ENCODE results near the gene LGR6.

DNA sequence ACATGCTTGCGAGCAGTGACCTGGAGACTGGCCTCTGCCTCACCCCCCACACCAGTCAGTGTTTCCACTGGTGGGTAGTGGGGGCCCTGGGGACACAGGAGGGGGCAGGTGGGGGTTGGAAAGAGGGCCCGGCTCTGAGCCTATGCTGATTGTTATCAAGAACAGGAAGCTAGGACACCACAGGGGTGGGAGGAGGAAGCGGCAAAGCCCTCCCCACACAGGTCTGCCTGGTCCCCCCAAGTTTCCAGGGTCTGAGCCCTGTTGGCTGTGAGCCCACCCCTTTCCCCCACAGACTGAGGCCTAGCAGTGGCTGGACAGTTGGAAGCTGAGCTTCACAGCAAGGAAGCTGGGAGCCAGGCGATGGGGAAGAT is 31.6 kb upstream of the LGR6 start:
- TF ChIP-seq, protein P1, sequence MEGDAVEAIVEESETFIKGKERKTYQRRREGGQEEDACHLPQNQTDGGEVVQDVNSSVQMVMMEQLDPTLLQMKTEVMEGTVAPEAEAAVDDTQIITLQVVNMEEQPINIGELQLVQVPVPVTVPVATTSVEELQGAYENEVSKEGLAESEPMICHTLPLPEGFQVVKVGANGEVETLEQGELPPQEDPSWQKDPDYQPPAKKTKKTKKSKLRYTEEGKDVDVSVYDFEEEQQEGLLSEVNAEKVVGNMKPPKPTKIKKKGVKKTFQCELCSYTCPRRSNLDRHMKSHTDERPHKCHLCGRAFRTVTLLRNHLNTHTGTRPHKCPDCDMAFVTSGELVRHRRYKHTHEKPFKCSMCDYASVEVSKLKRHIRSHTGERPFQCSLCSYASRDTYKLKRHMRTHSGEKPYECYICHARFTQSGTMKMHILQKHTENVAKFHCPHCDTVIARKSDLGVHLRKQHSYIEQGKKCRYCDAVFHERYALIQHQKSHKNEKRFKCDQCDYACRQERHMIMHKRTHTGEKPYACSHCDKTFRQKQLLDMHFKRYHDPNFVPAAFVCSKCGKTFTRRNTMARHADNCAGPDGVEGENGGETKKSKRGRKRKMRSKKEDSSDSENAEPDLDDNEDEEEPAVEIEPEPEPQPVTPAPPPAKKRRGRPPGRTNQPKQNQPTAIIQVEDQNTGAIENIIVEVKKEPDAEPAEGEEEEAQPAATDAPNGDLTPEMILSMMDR (IDR thresholded peaks at IDR 0.05), result no peak
- TF ChIP-seq POLR2AphosphoS5 (IDR thresholded peaks at IDR 0.05; ENCODE audit: low read depth, low read length), result no peak

Data from Panc1 (cell line).